Measurements from ENCODE around the gene NF2. TPM values are rescaled to one million over a fixed set of nuclear protein-coding genes. Genes with fewer than 3 reads are reported as not detected.

The NF2 gene
- total RNA-seq, 1 donor from 2014 or later: 32.3 TPM

GRCh38 chr22:29670626-29671025, 67.2 kb downstream of the NF2 start:
- ATAC-seq: no peak

GRCh38 chr22:29673361-29674066, 70.1 kb downstream of the NF2 start:
- ATAC-seq: no peak

- ATAC-seq: no peak
Measured at GRCh38 chr22:29674121-29674520, 70.7 kb downstream of the NF2 start.

- no peak for ATAC-seq
Measured at GRCh38 chr22:29679316-29679715, 75.9 kb downstream of the NF2 start.

GRCh38 chr22:29683536-29683935, 80.1 kb downstream of the NF2 start:
- ATAC-seq: no peak

- no peak for ATAC-seq
Measured at GRCh38 chr22:29684244-29684643, 80.8 kb downstream of the NF2 start.

GRCh38 chr22:29689206-29689879, 85.9 kb downstream of the NF2 start:
- ATAC-seq: no peak

GRCh38 chr22:29689880-29690213, 86.4 kb downstream of the NF2 start:
- peak; percentile 38 for ATAC-seq

- ATAC-seq: no peak
Measured at GRCh38 chr22:29690476-29690875, 87.0 kb downstream of the NF2 start.

GRCh38 chr22:29691636-29692326, 88.3 kb downstream of the NF2 start:
- no peak for ATAC-seq

GRCh38 chr22:29692327-29692640, 88.9 kb downstream of the NF2 start:
- ATAC-seq: no peak

GRCh38 chr22:29693161-29693560, 89.7 kb downstream of the NF2 start:
- no peak for ATAC-seq

GRCh38 chr22:29693671-29694070, 90.2 kb downstream of the NF2 start:
- ATAC-seq: no peak

GRCh38 chr22:29695129-29695926, 91.9 kb downstream of the NF2 start:
- peak; percentile 85 for ATAC-seq

- ATAC-seq: no peak
Measured at GRCh38 chr22:29697853-29698598, 94.6 kb downstream of the NF2 start.

- no peak for ATAC-seq
Measured at GRCh38 chr22:29700206-29700899, 96.9 kb downstream of the NF2 start.

- ATAC-seq: no peak
Measured at GRCh38 chr22:29700900-29701154, 97.4 kb downstream of the NF2 start.

GRCh38 chr22:29701155-29701999, 97.9 kb downstream of the NF2 start:
- peak; percentile 30 for ATAC-seq

- peak; percentile 15 for ATAC-seq
Measured at GRCh38 chr22:29702000-29702930, 98.8 kb downstream of the NF2 start.

GRCh38 chr22:29702931-29703501, 99.6 kb downstream of the NF2 start:
- no peak for ATAC-seq

Measured in esophagus mucosa (tissue), 1 donor.